K562 (cell line): ENCODE measurements around the gene PEDS1. TPM values are rescaled to one million over a fixed set of nuclear protein-coding genes. Genes with fewer than 3 reads are reported as not detected.

Experiments used
- ARID4B ChIP-seq: sonication (generic); formaldehyde crosslinking; IDR thresholded peaks from 2 replicates; pipeline ENCODE4 v1.8.0; 2022; ENCODE audit warnings: mild to moderate bottlenecking, missing genetic modification reagents
- HCFC1 ChIP-seq: IDR thresholded peaks from 2 replicates; pipeline ENCODE4 v1.6.1; 2012; ENCODE audit warnings: low read depth, low read length, improper control_type of control experiment
- MAZ ChIP-seq, 2 experiments: fragments of 450-650 bp in 1 of 2; sonication (generic) in 1 of 2; formaldehyde crosslinking; IDR thresholded peaks in 1 of 2; conservative IDR thresholded peaks in 1 of 2; 2 replicates each; pipeline versions ENCODE4 v1.4.0 to v1.5.0; 2020; ENCODE audit warnings: mild to moderate bottlenecking in 1 of 2, missing genetic modification reagents in 1 of 2
- MXD1 ChIP-seq: fragments of 250-450 bp; sonication (Bioruptor Pico); IDR thresholded peaks from 2 replicates; pipeline ENCODE4 v1.8.0; 2021; ENCODE audit warnings: borderline replicate concordance, mild to moderate bottlenecking, moderate library complexity; ENCODE audit not compliant: poor library complexity, severe bottlenecking
- NR4A1 ChIP-seq, 2 experiments: fragments of 250-450 bp in 1 of 2; fragments of 450-650 bp in 1 of 2; sonication (Bioruptor Pico) in 1 of 2; IDR thresholded peaks; 2 replicates each; pipeline versions ENCODE4 v1.4.0 to v1.6.1; 2016 to 2020; ENCODE audit warnings: mild to moderate bottlenecking in 2 of 2, missing compliant biosample characterization in 1 of 2, missing genetic modification characterization in 1 of 2, moderate library complexity in 1 of 2
- SUPT5H ChIP-seq: fragments of 450-650 bp; IDR thresholded peaks from 2 replicates; pipeline ENCODE4 v1.6.1; 2016
- TBP ChIP-seq: optimal IDR thresholded peaks from 2 replicates; pipeline ENCODE3; 2011; ENCODE audit warnings: low read depth, low read length, improper control_type of control experiment
- USF1 ChIP-seq: sonication (generic); formaldehyde crosslinking; IDR thresholded peaks from 2 replicates; pipeline ENCODE4 v1.9.0; 2022; ENCODE audit warnings: mild to moderate bottlenecking, missing genetic modification reagents
- YY1 ChIP-seq, 3 experiments: IDR thresholded peaks; 2 replicates each; pipeline ENCODE4 v1.6.1; 2011; ENCODE audit warnings: low read length in 2 of 3, mild to moderate bottlenecking in 2 of 3, moderate library complexity in 2 of 3, borderline replicate concordance in 1 of 3, control low read depth in 1 of 3, low read depth in 1 of 3; ENCODE audit not compliant: insufficient read depth in 3 of 3, insufficient replicate concordance in 2 of 3, control insufficient read depth in 1 of 3, insufficient read length in 1 of 3; ENCODE audit errors: extremely low read depth in 1 of 3
- ZFX ChIP-seq: sonication (generic); formaldehyde crosslinking; IDR thresholded peaks from 2 replicates; pipeline ENCODE4 v1.8.0; 2022; ENCODE audit warnings: mild to moderate bottlenecking, missing genetic modification reagents, moderate library complexity
- ZNF121 ChIP-seq: sonication (generic); formaldehyde crosslinking; conservative IDR thresholded peaks from 2 replicates; pipeline ENCODE4 v1.8.0; 2022; ENCODE audit warnings: missing genetic modification reagents
- ZNF175 ChIP-seq: fragments of 200-800 bp; sonication (Bioruptor generic); IDR thresholded peaks from 2 replicates; pipeline ENCODE4 v1.6.1; 2016; ENCODE audit warnings: low read depth, mild to moderate bottlenecking, missing genetic modification characterization, missing compliant biosample characterization
- ZNF449 ChIP-seq: fragments of 250-450 bp; sonication (Bioruptor Pico); IDR thresholded peaks from 2 replicates; pipeline ENCODE4 v1.8.0; 2022; ENCODE audit warnings: moderate library complexity, mild to moderate bottlenecking, inconsistent platforms
- ZNF583 ChIP-seq: fragments of 250-450 bp; sonication (Bioruptor Pico); IDR thresholded peaks from 2 replicates; pipeline ENCODE4 v1.4.0; 2020
- ZNF79 ChIP-seq: fragments of 250-450 bp; sonication (Bioruptor Pico); IDR thresholded peaks from 2 replicates; pipeline ENCODE4 v1.4.0; 2020; ENCODE audit warnings: low read depth, mild to moderate bottlenecking, moderate library complexity
- polyA plus RNA-seq, 8 experiments: library from polyadenylated mRNA; depleted of rRNA in 4 of 8; stranded (reverse) in 5 of 8; unstranded in 3 of 8; fragments of >200 nt; fragmentation: Nextera tagmentation in 2 of 8; fragmentation: Illumina TruSeq in 1 of 8; extraction: Ambion mirVana in 2 of 8; extraction: Trizol in 1 of 8; gene quantifications; 2 replicates each; pipeline versions ENCODE4 v1.2.1 to v1.2.3, GENCODE V29; 2011 to 2014; ENCODE audit warnings: inconsistent platforms in 1 of 8, missing spikeins in 1 of 8
- total RNA-seq, 7 experiments: library from RNA; depleted of rRNA in 6 of 7; stranded (reverse); fragments of >200 nt in 6 of 7; fragmentation: Illumina TruSeq in 2 of 7; extraction: Trizol in 2 of 7; gene quantifications; 2 replicates each; pipeline versions ENCODE4 v1.2.1 to v1.2.3, GENCODE V29; 2011 to 2021; ENCODE audit warnings: low replicate concordance in 1 of 7

The PEDS1 gene
- total and polyA plus RNA-seq, 9 of the 15 experiments (the other 6 are each of a cell fraction or from before 2014, with no cell fraction given), result 2.9 to 38.5 (median 24.2) TPM

- 0 out of 2 replicates have a peak, but pooled peaks have one; percentile 28 for TF ChIP-seq ARID4B (CRISPR knock-in tag)
- TF ChIP-seq ZNF583 (CRISPR knock-in tag), result 0 out of 2 replicates have a peak, but pooled peaks have one; percentile 31
- peak; percentile 27 for TF ChIP-seq TBP
- no peak for TF ChIP-seq NR4A1 (CRISPR knock-in tag; IDR thresholded peaks at IDR 0.05)
- peak; percentile 44; the same call in 1 of the 2 replicates for TF ChIP-seq NR4A1 (tag; IDR thresholded peaks at IDR 0.05)
- TF ChIP-seq MXD1 (CRISPR knock-in tag), result no peak
- 0 out of 2 replicates have a peak, but pooled peaks have one; percentile 39 for TF ChIP-seq SUPT5H
- TF ChIP-seq HCFC1, result no peak
- TF ChIP-seq ZNF175, result peak; percentile 89
- peak in 1 of 2 experiments; percentile 68; a peak in 2 of 4 replicates for TF ChIP-seq MAZ (CRISPR knock-in tag; conservative IDR thresholded peaks at IDR 0.05 in 1 of 2, IDR thresholded peaks at IDR 0.05 in 1 of 2)
- 0 out of 2 replicates have a peak, but pooled peaks have one; percentile 12 for TF ChIP-seq USF1
- peak; percentile 49; the same call in 1 of the 2 replicates for TF ChIP-seq ZNF449 (CRISPR knock-in tag)
- TF ChIP-seq ZNF79, result 0 out of 2 replicates have a peak, but pooled peaks have one; percentile 17
- peak; percentile 84 for TF ChIP-seq ZFX (CRISPR knock-in tag)
- TF ChIP-seq ZNF121, result no peak
- TF ChIP-seq YY1 (IDR thresholded peaks at IDR 0.05; ENCODE audit: borderline replicate concordance in 1 of 3, control insufficient read depth in 1 of 3, extremely low read depth in 1 of 3, insufficient read depth in 3 of 3, insufficient read length in 1 of 3, insufficient replicate concordance in 2 of 3, low read depth in 1 of 3, low read length in 2 of 3), result peak; percentile 48 to 88 (median 73)
These were observed 6.5 kb downstream of the PEDS1 start (continued) for GRCh38 chr20:50146732-50147662.
